Raji (cell line): ENCODE measurements around the gene FAM3D.

Experiments used
- POLR2A ChIP-seq: IDR thresholded peaks from 2 replicates; pipeline ENCODE4 v1.6.1; 2011; ENCODE audit warnings: low read depth, low read length, control low read depth; ENCODE audit not compliant: insufficient read depth

FAM3D gene

DNA sequence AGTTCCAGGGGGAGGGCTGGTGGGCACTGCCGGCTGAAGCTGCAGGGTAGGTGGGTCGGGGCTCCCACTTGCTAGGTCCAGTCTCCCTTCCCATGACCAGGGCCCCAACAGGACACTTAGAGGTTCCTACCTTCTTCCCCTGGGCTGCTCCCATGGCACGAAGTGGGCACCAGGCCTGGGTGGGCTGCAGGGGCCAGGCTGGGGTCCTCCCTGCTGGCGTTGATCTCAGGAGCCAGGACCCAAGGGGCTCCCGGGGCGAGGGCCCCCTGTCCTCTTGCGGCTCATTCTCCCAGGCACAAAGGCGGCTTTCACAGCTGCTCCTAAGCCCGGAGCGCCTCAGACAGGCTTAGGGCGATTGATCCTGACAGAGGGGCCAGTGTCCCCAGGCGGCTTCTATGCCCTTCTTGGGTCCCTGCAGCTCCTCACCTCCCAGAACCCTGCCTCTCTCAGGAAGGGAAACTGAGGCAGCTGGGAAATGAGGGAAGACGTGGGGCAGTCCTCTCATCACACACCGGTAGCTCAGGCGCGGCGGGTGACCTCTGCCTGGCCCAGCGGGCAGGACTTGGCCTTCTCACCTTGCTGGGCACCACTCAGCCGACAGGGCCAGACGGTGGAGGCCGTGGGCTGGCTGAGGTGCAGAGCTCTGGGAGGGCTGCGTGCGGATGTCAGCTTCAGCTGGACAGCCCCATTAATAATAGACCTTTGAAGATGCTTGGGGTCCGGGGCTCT lies 39.6 kb downstream of the FAM3D start:
- no peak for TF ChIP-seq POLR2A

- no peak for TF ChIP-seq POLR2A
Observed at GRCh38 chr3:58625196-58625824, 41.3 kb downstream of the FAM3D start.

GRCh38 chr3:58624550-58624949 lies 42.0 kb downstream of the FAM3D start:
- no peak for TF ChIP-seq POLR2A

DNA sequence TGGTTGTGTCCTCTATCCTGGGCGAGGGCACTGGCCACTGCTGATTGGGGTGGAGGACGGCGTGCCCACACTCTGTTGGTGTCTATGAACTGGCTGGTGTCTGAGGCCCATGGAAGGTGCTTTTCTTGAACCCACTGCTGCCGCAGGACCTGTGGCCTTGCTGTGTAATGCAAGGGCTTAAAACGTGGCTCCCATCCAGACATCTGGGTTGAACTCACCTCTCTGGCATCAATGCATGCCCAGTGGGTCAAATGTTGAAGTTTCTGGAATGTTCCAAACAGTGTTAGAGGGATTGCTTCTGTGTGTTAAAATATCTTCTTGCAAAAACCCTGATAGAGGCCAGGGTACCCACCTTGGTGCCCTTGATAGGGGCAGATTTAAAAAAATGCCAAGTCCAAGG lies 42.6 kb downstream of the FAM3D start:
- TF ChIP-seq POLR2A = no peak

- TF ChIP-seq POLR2A = no peak
Observed at GRCh38 chr3:58623478-58623877, 43.1 kb downstream of the FAM3D start.

DNA sequence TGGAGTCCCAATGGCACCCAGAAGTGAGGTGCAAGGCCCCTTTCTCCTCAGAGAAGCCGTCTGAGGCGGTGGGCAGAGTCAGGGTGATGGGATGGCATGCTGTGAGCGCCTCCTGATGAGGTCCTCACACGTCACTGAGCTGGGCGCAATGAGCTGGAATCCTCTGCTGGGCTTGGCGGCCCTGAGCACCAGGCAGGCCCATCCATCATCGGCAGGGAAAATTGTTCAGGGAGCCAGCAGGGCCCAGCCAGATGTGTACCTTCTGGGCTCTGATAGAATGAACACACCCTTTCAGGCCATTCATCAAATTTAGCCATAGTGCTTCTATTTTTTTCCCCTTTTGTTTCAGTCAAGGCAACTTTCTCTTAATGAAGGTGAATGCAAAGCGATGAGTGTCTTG lies 43.7 kb downstream of the FAM3D start:
- TF ChIP-seq POLR2A = no peak

- no peak for TF ChIP-seq POLR2A
Observed at GRCh38 chr3:58622436-58622835, 44.1 kb downstream of the FAM3D start.

DNA sequence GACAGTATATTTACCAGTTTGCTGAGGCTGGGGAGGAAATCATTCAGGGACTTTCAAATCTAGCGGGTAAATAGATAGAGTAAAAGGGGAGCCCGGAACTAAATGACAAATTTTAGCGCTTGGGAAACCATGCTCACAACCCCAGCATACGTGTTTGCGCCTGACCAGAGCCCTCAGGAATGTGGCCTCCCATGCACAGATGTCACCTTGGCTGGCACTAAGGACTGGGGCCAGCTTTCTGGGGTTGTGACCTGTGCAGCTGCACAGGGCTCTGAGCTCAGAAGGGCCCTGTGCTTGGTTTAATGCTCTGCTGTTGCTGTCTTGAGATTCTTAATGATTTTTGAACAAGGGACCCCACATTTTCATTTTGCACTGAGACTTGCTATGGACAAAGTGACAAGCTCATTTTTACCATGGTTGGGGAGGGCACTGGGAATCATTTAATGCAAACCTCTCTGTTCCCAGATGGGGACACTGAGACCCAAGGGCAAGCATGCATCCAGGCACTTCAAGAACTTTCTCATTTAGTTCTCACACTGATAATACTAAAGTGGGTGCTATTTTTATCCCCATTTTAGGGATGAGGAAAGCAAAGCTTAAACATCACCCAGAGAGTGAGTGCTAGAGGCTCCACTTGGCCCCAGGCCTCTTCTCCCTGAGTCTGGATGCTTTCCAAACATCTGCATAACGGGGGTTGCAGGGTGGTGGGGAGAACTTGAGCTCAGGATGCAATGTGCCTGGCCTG lies 45.3 kb downstream of the FAM3D start:
- no peak for TF ChIP-seq POLR2A

GRCh38 chr3:58620421-58620820 lies 46.2 kb downstream of the FAM3D start:
- no peak for TF ChIP-seq POLR2A

DNA sequence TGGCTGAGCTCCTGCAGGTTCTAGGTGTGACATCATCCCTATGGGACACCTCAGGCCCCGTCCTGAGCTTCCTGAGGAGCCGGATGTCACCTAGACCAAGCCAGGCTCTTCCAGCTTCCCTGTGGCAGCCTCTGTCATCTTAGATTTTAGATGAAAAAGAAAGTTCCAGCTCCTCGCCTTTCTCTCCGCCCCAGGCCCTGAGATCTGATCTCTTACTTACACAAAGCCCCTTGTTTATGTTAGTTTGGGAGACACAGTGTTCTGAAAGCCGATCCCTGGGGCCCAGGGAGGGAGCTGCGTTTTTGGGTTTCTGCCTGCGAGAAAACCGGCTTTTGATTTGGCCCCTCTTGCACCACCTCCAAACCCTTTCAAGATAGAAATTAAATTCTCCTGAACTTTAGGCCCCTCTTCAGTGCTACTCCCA lies 49.2 kb downstream of the FAM3D start:
- no peak for TF ChIP-seq POLR2A

DNA sequence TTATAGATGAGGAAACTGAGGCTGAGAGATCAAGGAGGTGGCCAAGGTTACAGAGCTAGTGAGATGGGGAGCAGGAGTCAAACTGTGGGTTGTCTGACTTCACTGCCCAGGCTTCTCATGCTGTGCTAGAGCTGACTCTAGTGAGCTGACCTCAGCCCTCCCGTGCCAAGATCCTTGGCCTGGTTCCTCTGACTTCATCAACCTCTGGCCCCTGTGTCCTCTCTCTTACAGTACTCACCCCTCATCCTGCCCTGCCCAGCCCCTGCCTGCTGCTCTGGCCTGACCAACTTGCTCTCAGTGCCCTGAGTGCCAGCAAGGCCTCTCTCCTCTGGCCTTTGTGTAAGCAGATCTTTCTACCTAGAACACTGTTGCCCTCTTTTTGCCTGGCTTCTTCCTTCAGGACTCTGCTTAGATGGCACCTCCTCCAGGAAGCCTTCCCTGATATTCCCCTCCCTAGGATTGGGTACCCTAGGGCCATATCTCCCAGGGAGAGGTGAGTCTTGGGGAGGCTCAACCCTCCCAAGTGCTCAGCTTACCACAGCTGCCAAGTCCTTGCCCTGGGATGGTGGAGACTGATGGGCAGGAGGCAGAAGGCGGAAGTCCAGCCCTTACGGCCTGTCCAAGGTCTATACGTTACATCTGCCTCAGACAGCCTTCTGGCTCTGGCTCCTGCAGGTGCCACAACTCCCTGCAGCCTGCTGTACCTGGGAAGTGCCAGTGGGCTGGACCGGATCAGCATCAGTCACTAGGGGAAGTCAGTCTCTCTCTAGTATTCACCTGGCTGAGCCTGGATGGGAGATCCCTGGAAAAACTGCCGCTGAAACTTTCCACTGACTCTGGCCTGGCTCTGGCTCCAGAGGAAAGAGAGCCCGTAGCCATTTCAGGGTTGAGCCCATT lies 53.1 kb downstream of the FAM3D start:
- no peak for TF ChIP-seq POLR2A

GRCh38 chr3:58612830-58613229 lies 53.7 kb downstream of the FAM3D start:
- no peak for TF ChIP-seq POLR2A

DNA sequence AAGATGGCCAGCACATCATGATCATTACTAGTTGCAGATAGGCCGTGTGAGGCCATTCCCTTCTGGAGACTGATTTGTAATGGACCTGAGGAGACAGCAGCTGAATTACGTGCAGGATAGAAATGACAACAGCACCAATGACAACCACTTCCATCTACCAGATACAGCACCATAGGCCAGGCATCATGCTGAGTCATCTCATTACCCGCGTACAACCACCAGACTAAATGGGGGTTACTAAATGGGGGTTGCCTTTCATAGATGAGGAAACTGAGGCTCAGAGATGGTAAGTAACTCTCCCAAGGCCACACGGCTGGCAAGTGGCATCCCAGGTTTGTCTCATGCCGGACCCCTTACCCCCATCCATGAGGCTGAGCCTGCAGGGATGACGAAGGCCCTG lies 56.6 kb downstream of the FAM3D start:
- TF ChIP-seq POLR2A = no peak

DNA sequence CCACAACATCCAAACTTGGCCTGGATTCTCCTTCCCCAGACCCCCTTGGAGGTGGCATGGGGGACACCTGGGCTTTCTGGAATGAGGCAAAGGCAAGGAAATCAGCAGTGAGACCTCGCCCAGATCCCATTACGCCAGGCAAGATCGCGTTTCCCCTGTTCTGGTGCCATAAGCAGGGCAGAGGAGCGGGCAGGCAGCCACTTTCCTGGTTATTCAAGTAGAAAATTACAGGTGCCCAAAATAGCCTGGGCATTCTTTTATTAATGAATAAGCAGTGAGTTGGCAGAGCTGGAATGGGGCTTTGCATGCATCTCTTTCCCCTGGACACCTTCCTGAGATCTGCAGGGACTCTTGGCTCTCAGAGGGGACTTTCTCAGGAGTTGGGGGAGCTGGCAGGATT lies 57.9 kb downstream of the FAM3D start:
- TF ChIP-seq POLR2A = no peak

GRCh38 chr3:58607816-58608215 lies 58.8 kb downstream of the FAM3D start:
- TF ChIP-seq POLR2A = no peak

DNA sequence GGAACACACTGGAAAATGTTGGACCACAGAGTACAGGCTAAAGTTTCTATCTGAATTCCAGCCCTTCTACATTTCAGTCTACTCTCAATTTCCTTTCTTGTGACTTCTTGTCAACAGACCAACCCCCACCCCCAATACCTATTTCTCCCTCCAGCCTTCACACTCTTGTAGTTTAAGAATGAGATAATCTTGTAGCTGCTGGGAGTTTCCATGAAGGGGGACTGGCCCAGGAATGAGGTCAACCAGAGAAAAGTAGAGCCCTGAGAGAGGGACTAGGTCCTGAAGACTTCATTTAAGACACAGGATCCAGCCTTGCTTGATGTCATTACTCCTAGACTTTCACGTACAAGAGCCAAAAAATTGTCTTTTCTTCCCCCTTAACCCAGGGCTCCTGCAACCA lies 59.9 kb downstream of the FAM3D start:
- TF ChIP-seq POLR2A = no peak

DNA sequence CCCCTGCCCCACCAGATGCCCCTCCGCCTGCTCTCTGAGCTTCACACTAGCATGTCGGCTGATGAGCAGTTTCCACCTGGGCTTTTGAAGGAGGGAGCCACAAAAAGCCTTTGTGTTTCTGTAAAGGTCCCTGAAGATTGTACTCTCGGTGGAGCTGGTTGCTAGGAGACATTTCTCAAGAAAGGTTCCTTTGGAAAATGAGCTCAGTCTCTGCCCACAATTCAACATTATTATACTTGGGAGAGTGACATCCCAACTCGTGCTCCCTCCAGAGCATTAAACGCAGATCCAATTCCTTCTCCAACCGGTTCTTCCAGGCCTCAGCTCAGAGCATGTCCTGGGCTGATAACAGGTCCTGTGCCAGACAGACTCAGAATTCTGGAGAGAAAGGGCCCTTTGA lies 62.5 kb downstream of the FAM3D start:
- no peak for TF ChIP-seq POLR2A
